ENCODE data around the gene SHC4. TPM values are rescaled to one million over a fixed set of nuclear protein-coding genes. Genes with fewer than 3 reads are reported as not detected.
A peak's percentile ranks its signal among the peaks of the same experiment; 100 is the strongest.

SHC4 gene
- total and polyA plus RNA-seq, 8 donors, result 0.25 to 4.4 (median 0.47) TPM; not detected in 2

GRCh38 chr15:48868023-48868422, 95.7 kb downstream of the SHC4 start:
- Histone ChIP-seq H3K36me3 (no peaks in the 10 kb centered on the region), H3K9me3 (no peaks in the 10 kb centered on the region), H3K4me1 (peaks cover 0 to 7% (median 2%) of the 10 kb centered on the region in 4 donors), H3K27ac (no peak overlapping the region), H3K4me3 (no peak overlapping the region), H3K27me3 (peaks cover 0 to 5% (median 0%) of the 10 kb centered on the region in 3 donors)
- intact Hi-C loops (cut with DNase I; ENCODE audit: low total_unique reads), result loop anchor here (10.0 kb wide), 2 partner anchors 567 to 1277 kb away; no protein-coding TSS in a partner anchor
- DNase-seq, result no peak
- TF ChIP-seq POLR2A (IDR thresholded peaks at IDR 0.05), result no peak
- TF ChIP-seq POLR2AphosphoS5 (IDR thresholded peaks at IDR 0.05), result no peak
- no peak for TF ChIP-seq CTCF (IDR thresholded peaks at IDR 0.05)
- no peak for TF ChIP-seq EP300 (IDR thresholded peaks at IDR 0.05)

GRCh38 chr15:48866141-48866563, 97.6 kb downstream of the SHC4 start:
- no peaks in the 10 kb centered on the region for H3K9me3 ChIP-seq
- no peaks in the 10 kb centered on the region for H3K27me3 ChIP-seq
- H3K4me1 ChIP-seq, result peaks cover 0 to 7% (median 2%) of the 10 kb centered on the region in 4 donors
- DNase-seq, result peak in 1 of 2 donors; percentile 50
- H3K27ac ChIP-seq, result peak overlapping the region in 3 of 5 donors; percentile 18 to 53 (median 30)
- H3K4me3 ChIP-seq, result no peak overlapping the region
- intact Hi-C loops (cut with DNase I; ENCODE audit: low total_unique reads), result loop anchor here (10.0 kb wide), 2 partner anchors 569 to 1279 kb away; no protein-coding TSS in a partner anchor
- WGBS, 5 donors, result 37 to 65% (median 44%) methylated on average over 2 of the region's 2 CpGs
- TF ChIP-seq POLR2A (IDR thresholded peaks at IDR 0.05), result no peak
- no peak for TF ChIP-seq CTCF (IDR thresholded peaks at IDR 0.05)
- no peaks in the 10 kb centered on the region for H3K36me3 ChIP-seq

GRCh38 chr15:48865370-48866079, 98.2 kb downstream of the SHC4 start:
- intact Hi-C loops (cut with DNase I; ENCODE audit: low total_unique reads), result loop anchor here (10.0 kb wide), 2 partner anchors 569 to 1279 kb away; no protein-coding TSS in a partner anchor
- peak overlapping the region in 3 of 5 donors; percentile 18 to 53 (median 30) for H3K27ac ChIP-seq
- H3K9me3 ChIP-seq, result no peaks in the 10 kb centered on the region
- no peaks in the 10 kb centered on the region for H3K36me3 ChIP-seq
- WGBS, 5 donors, result 50 to 63% (median 57%) methylated on average over 3 of the region's 3 CpGs
- peak in 1 of 2 donors; percentile 51 for DNase-seq
- TF ChIP-seq POLR2A (IDR thresholded peaks at IDR 0.05) (no peak), POLR2AphosphoS5 (IDR thresholded peaks at IDR 0.05) (no peak), CTCF (IDR thresholded peaks at IDR 0.05) (no peak), EP300 (IDR thresholded peaks at IDR 0.05) (no peak)
- no peak overlapping the region for H3K4me3 ChIP-seq
- H3K4me1 ChIP-seq, result peaks cover 0 to 7% (median 2%) of the 10 kb centered on the region in 4 donors
- H3K27me3 ChIP-seq, result no peaks in the 10 kb centered on the region

- Histone ChIP-seq H3K4me1 (peaks cover 0 to 7% (median 2%) of the 10 kb centered on the region in 4 donors), H3K36me3 (no peaks in the 10 kb centered on the region), H3K27me3 (no peaks in the 10 kb centered on the region), H3K27ac (no peak overlapping the region), H3K9me3 (no peaks in the 10 kb centered on the region), H3K4me3 (no peak overlapping the region)
- DNase-seq, result no peak
- 82 to 100% (median 95%) methylated on average over 1 of the region's 1 CpG for WGBS, 5 donors
- TF ChIP-seq POLR2AphosphoS5 (IDR thresholded peaks at IDR 0.05), result no peak
- TF ChIP-seq EP300 (IDR thresholded peaks at IDR 0.05), result no peak
- no peak for TF ChIP-seq CTCF (IDR thresholded peaks at IDR 0.05)
- no peak for TF ChIP-seq POLR2A (IDR thresholded peaks at IDR 0.05)
- intact Hi-C loops (cut with DNase I; ENCODE audit: low total_unique reads), result loop anchor here (10.0 kb wide), 2 partner anchors 572 to 1282 kb away; no protein-coding TSS in a partner anchor
Observed at GRCh38 chr15:48862705-48863104, 101.0 kb downstream of the SHC4 start.
